H1 (cell line): ENCODE measurements around the gene UBE2E1. TPM values are rescaled to one million over a fixed set of nuclear protein-coding genes. Genes with fewer than 3 reads are reported as not detected.

Experiments
- ATF2 ChIP-seq: IDR thresholded peaks from 2 replicates; pipeline ENCODE4 v1.6.1; 2012; ENCODE audit warnings: low read length, inconsistent platforms
- EZH2 ChIP-seq: fragments of 200-600 bp; sonication (generic); IDR thresholded peaks from 2 replicates; pipeline ENCODE4 v1.7.1; 2012; ENCODE audit warnings: low read depth, mild to moderate bottlenecking, moderate library complexity, low read length, inconsistent platforms; ENCODE audit not compliant: severe bottlenecking
- HDAC6 ChIP-seq: IDR thresholded peaks from one replicate; pipeline ENCODE4 v1.7.1; 2012; ENCODE audit warnings: low read depth, mild to moderate bottlenecking, inconsistent platforms, low read length, moderate library complexity
- MAX ChIP-seq: IDR thresholded peaks from 2 replicates; pipeline ENCODE4 v1.6.1; 2012; ENCODE audit warnings: inconsistent platforms
- NANOG ChIP-seq: IDR thresholded peaks from 2 replicates; pipeline ENCODE4 v1.6.1; 2011; ENCODE audit warnings: low read length, low read depth, mild to moderate bottlenecking, inconsistent platforms; ENCODE audit not compliant: insufficient read depth, poor library complexity, severe bottlenecking
- SAP30 ChIP-seq: fragments of 300-600 bp; sonication (generic); IDR thresholded peaks from 2 replicates; pipeline ENCODE4 v1.7.1; 2012; ENCODE audit warnings: low read length, moderate library complexity, mild to moderate bottlenecking, inconsistent platforms; ENCODE audit not compliant: insufficient read depth, insufficient replicate concordance
- SIN3A ChIP-seq, 2 experiments: IDR thresholded peaks in 1 of 2; conservative IDR thresholded peaks in 1 of 2; 2 replicates each; pipeline ENCODE4 v1.6.1; 2011 to 2012; ENCODE audit warnings: low read length in 2 of 2, improper control_type of control experiment in 1 of 2, low read depth in 1 of 2, mild to moderate bottlenecking in 1 of 2
- polyA plus RNA-seq, 7 experiments: library from polyadenylated mRNA; depleted of rRNA in 3 of 7; stranded (reverse) in 5 of 7; unstranded in 2 of 7; fragments of >200 nt in 5 of 7; fragments of 200-250 nt in 2 of 7; gene quantifications; 1 replicate in 5 of 7; 2 replicates in 1 of 7; 4 replicates in 1 of 7; pipeline versions ENCODE4 v1.2.1 to v1.2.3, GENCODE V29; 2011 to 2013; ENCODE audit warnings: missing spikeins in 2 of 7, mixed read lengths in 2 of 7
- total RNA-seq: library from RNA; stranded (reverse); fragmentation: NEBNext Ultra II Directional; extraction: Animal tissue kit (Norgen Biotek cat#: 25700); gene quantifications from 2 replicates; pipeline ENCODE4 v1.2.1, GENCODE V29; 2021

Gene UBE2E1
- total and polyA plus RNA-seq, 2 of the 8 experiments (the other 6 are each of a cell fraction or from before 2014, with no cell fraction given): 109 to 141 TPM

- TF ChIP-seq ATF2 (no peak), HDAC6 (no peak), EZH2 (no peak), MAX (no peak), SAP30 (no peak), SIN3A (conservative IDR thresholded peaks at IDR 0.05 in 1 of 2, IDR thresholded peaks at IDR 0.05 in 1 of 2; ENCODE audit: low read depth in 1 of 2, low read length in 2 of 2) (no peak), NANOG (no peak)
These were observed 118.0 kb downstream of the UBE2E1 start (continued) for GRCh38 chr3:23923786-23924185.
